ENCODE results near the gene RNF144B. TPM values are rescaled to one million over a fixed set of nuclear protein-coding genes. Genes with fewer than 3 reads are reported as not detected.

The RNF144B gene
- total RNA-seq, 1 experiment from 2014 or later, result 1.7 TPM

- Histone ChIP-seq H3K4me3 (ENCODE audit: insufficient read depth, low read depth, low read length) (no peak overlapping the region), H3K27me3 (ENCODE audit: control insufficient read depth, insufficient read depth, low read length) (no peaks in the 10 kb centered on the region), H3K36me3 (replicated peaks; ENCODE audit: control insufficient read depth, insufficient read depth, low read length) (no peaks in the 10 kb centered on the region)
- DNase-seq, result no peak
Observed at GRCh38 chr6:18504232-18504596, 117.1 kb downstream of the RNF144B start.

- no peak for DNase-seq
- no peaks in the 10 kb centered on the region for H3K27me3 ChIP-seq (ENCODE audit: control insufficient read depth, insufficient read depth, low read length)
- no peak overlapping the region for H3K4me3 ChIP-seq (ENCODE audit: insufficient read depth, low read depth, low read length)
- H3K36me3 ChIP-seq (replicated peaks; ENCODE audit: control insufficient read depth, insufficient read depth, low read length), result no peaks in the 10 kb centered on the region
Observed at GRCh38 chr6:18506382-18507017, 119.3 kb downstream of the RNF144B start.

- no peaks in the 10 kb centered on the region for H3K27me3 ChIP-seq (ENCODE audit: control insufficient read depth, insufficient read depth, low read length)
- no peak for DNase-seq
- H3K4me3 ChIP-seq (ENCODE audit: insufficient read depth, low read depth, low read length), result no peak overlapping the region
- H3K36me3 ChIP-seq (replicated peaks; ENCODE audit: control insufficient read depth, insufficient read depth, low read length), result no peaks in the 10 kb centered on the region
Observed at GRCh38 chr6:18507018-18507415, 119.9 kb downstream of the RNF144B start.

- DNase-seq, result no peak
- H3K4me3 ChIP-seq (ENCODE audit: insufficient read depth, low read depth, low read length), result no peak overlapping the region
- H3K27me3 ChIP-seq (ENCODE audit: control insufficient read depth, insufficient read depth, low read length), result no peaks in the 10 kb centered on the region
- H3K36me3 ChIP-seq (replicated peaks; ENCODE audit: control insufficient read depth, insufficient read depth, low read length), result no peaks in the 10 kb centered on the region
Observed at GRCh38 chr6:18507561-18507960, 120.4 kb downstream of the RNF144B start.

- no peaks in the 10 kb centered on the region for H3K27me3 ChIP-seq (ENCODE audit: control insufficient read depth, insufficient read depth, low read length)
- H3K36me3 ChIP-seq (replicated peaks; ENCODE audit: control insufficient read depth, insufficient read depth, low read length), result no peaks in the 10 kb centered on the region
- no peak overlapping the region for H3K4me3 ChIP-seq (ENCODE audit: insufficient read depth, low read depth, low read length)
- no peak for DNase-seq
Observed at GRCh38 chr6:18509871-18510643, 122.9 kb downstream of the RNF144B start.

GRCh38 chr6:18510644-18511033, 123.5 kb downstream of the RNF144B start:
- H3K36me3 ChIP-seq (replicated peaks; ENCODE audit: control insufficient read depth, insufficient read depth, low read length), result no peaks in the 10 kb centered on the region
- no peak overlapping the region for H3K4me3 ChIP-seq (ENCODE audit: insufficient read depth, low read depth, low read length)
- DNase-seq, result no peak
- H3K27me3 ChIP-seq (ENCODE audit: control insufficient read depth, insufficient read depth, low read length), result no peaks in the 10 kb centered on the region

- H3K27me3 ChIP-seq (ENCODE audit: control insufficient read depth, insufficient read depth, low read length), result no peaks in the 10 kb centered on the region
- no peak for DNase-seq
- H3K4me3 ChIP-seq (ENCODE audit: insufficient read depth, low read depth, low read length), result no peak overlapping the region
- no peaks in the 10 kb centered on the region for H3K36me3 ChIP-seq (replicated peaks; ENCODE audit: control insufficient read depth, insufficient read depth, low read length)
Observed at GRCh38 chr6:18511211-18511610, 124.1 kb downstream of the RNF144B start.

- no peaks in the 10 kb centered on the region for H3K27me3 ChIP-seq (ENCODE audit: control insufficient read depth, insufficient read depth, low read length)
- no peak for DNase-seq
- H3K4me3 ChIP-seq (ENCODE audit: insufficient read depth, low read depth, low read length), result no peak overlapping the region
- no peaks in the 10 kb centered on the region for H3K36me3 ChIP-seq (replicated peaks; ENCODE audit: control insufficient read depth, insufficient read depth, low read length)
Observed at GRCh38 chr6:18513253-18513798, 126.2 kb downstream of the RNF144B start.

- H3K27me3 ChIP-seq (ENCODE audit: control insufficient read depth, insufficient read depth, low read length), result no peaks in the 10 kb centered on the region
- DNase-seq, result no peak
- H3K36me3 ChIP-seq (replicated peaks; ENCODE audit: control insufficient read depth, insufficient read depth, low read length), result no peaks in the 10 kb centered on the region
- no peak overlapping the region for H3K4me3 ChIP-seq (ENCODE audit: insufficient read depth, low read depth, low read length)
Observed at GRCh38 chr6:18514180-18514579, 127.0 kb downstream of the RNF144B start.

- Histone ChIP-seq H3K4me3 (ENCODE audit: insufficient read depth, low read depth, low read length) (no peak overlapping the region), H3K27me3 (ENCODE audit: control insufficient read depth, insufficient read depth, low read length) (no peaks in the 10 kb centered on the region), H3K36me3 (replicated peaks; ENCODE audit: control insufficient read depth, insufficient read depth, low read length) (no peaks in the 10 kb centered on the region)
- no peak for DNase-seq
Observed at GRCh38 chr6:18515767-18516166, 128.6 kb downstream of the RNF144B start.

Other genes starting within 250 kb of the RNF144B start
- 20.9 and 22.5 TPM in 2 replicates for gene TPMT, start 232.3 kb upstream of the RNF144B start, total RNA-seq (2014; rRNA removed; shearing (Covaris generic))
- 6.8 and 11.2 TPM in 2 replicates for gene KDM1B, start 231.9 kb upstream of the RNF144B start, total RNA-seq (2014; rRNA removed; shearing (Covaris generic))
- gene DEK, start 122.8 kb upstream of the RNF144B start, total RNA-seq (2014; rRNA removed; shearing (Covaris generic)), result 156 and 241 TPM in 2 replicates